Middle frontal gyrus (tissue), 1 donor: ENCODE measurements around the gene EFNA5.

Experiments
- DNase-seq: peaks from one replicate; pipeline ENCODE4 v3.0.0-alpha.2; 2015; ENCODE audit warnings: low spot score; ENCODE audit errors: extremely low spot score

The EFNA5 gene

GRCh38 chr5:107548477-107548876 is 122.3 kb downstream of the EFNA5 start:
- DNase-seq, result no peak

DNA sequence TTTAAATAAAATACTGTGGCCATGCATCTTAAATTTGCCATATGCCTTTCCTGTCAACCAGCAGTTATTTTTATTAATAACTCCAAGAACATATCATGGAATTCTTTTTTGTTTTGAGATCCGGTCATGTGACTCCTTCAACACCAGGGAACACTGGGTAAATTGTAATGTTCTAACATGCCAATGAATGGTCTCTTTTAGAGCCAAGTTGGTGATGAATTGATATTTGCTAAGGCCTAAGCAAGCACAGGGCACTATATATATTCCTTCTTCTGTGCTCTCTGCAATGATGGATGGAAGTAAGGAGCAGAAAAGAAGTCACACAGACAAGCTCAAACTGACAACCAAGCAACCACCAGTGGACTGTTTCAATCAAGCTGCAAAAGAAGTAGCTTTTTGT is 124.0 kb downstream of the EFNA5 start:
- no peak for DNase-seq

DNA sequence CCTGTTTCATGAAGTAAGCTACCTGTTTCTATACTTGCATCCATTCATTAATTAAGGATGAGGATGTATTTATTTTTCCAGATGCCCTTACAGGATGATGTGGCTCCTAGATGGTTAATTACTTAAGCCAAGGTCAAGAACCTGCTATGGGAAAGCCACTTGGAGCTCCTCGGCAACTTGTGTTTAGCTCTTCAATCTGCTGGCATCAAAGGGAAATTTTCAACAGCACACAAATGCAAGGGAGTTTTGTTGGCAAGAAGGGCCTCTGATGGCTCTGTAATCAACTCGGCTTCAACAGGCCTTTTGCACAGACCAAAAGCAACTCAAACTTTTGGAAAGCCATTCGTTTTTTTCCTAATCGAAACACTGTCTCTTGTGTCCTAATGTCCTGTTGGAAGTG is 125.3 kb downstream of the EFNA5 start:
- DNase-seq, result no peak

DNA sequence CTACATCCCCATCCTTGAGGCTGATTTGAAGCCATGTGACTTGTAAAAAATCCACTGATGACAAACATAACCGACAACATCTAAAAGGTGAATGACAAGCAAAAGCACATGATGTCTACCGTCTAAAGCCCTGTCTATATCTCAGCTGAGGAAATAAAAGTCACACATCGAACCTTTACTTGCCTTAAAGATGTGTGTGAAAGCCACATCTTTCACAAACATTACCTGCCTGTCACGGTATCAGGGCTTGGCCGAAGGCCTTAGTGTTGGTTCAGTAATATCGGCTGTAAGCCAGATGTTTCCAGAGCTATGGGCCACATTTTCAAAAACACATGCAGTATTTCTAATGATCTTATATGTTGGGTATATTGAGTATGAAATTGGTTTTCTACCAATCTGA is 125.8 kb downstream of the EFNA5 start:
- DNase-seq, result no peak

DNA sequence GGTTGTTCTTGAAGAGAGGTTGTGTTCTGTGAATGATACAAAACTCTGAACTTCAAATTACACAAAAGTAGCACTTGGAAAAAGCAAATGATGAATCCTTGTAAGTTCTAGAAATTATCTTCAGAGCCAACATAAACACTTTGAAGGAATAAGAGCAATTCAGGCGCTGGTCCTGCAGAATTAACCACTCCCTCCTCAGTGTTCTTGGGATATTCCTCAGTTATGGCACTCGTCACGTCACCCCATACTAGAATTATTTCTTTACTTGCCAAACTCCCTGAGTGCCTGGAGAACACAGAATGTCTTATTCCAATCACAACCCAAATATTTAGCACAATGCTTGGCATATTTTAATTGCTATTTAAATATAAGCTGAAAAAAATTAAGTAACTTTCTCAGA is 126.3 kb downstream of the EFNA5 start:
- DNase-seq, result no peak

DNA sequence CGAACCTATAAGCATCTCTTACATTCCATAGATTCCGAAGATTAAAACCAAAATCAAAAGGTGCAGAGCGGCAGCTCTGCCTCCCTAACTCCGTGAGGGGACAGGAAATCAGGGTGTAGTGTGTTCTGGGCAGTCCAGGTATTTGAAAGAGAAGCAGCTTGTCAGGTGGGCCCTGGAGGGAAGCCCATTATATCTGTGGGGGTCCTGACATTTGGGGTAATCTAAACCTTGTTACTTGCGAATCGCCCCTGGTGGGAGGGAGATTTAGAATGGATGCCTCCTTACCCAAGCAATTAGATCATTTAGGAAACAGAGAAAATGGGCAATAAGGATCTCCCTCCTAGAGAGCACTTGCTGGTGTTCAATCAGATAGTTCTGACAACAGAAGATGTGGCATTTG is 126.9 kb downstream of the EFNA5 start:
- no peak for DNase-seq

- DNase-seq, result no peak
These were observed 127.9 kb downstream of the EFNA5 start for GRCh38 chr5:107542831-107543231.

DNA sequence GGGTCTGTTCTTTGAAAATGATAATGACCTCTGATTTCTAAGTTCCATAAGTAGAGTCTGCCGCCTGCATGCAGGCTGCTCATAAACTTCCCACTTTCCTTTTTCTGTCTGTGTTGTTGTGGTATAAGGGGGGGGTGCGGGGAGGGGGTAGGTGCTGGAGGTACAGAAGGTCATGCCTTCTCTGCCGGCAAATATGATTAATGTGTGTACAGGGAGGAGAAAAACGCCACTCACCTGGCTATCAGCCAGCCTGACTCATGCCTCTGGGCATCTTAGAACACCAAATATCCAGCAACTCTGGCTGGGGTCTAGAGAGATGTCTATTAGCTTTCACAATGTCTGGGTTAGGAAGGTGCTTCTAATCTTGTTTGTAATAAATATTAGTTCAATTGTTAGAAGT is 128.3 kb downstream of the EFNA5 start:
- DNase-seq, result no peak

- DNase-seq, result no peak
These were observed 129.3 kb downstream of the EFNA5 start for GRCh38 chr5:107541400-107541799.

DNA sequence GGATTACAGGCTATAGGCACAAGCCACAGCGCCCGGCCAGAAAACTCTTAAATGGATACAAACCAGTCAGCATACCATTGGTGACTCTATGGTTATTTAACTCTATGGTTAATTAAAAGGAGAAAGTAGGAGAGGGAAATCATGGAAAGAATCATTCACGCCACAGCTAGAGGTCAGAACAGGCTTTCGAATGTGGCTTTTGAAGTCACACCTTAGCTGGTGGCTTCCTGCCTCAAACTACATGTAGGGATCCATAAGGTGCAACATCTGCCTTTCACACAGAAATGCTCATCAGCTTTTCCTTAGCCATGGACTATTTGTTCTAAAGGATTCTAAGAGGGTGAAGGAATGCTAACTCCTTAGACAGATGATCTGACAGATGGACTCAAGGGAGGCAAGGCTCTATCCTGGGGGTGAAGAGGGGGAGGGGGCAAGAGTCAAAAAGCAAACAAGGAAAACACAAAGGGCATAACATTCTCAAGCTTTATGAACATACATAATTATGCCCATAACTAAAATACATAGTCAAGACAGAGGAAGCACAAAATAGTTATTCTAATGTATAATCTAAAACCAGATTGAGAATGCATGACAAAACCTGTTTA is 130.9 kb downstream of the EFNA5 start:
- no peak for DNase-seq

DNA sequence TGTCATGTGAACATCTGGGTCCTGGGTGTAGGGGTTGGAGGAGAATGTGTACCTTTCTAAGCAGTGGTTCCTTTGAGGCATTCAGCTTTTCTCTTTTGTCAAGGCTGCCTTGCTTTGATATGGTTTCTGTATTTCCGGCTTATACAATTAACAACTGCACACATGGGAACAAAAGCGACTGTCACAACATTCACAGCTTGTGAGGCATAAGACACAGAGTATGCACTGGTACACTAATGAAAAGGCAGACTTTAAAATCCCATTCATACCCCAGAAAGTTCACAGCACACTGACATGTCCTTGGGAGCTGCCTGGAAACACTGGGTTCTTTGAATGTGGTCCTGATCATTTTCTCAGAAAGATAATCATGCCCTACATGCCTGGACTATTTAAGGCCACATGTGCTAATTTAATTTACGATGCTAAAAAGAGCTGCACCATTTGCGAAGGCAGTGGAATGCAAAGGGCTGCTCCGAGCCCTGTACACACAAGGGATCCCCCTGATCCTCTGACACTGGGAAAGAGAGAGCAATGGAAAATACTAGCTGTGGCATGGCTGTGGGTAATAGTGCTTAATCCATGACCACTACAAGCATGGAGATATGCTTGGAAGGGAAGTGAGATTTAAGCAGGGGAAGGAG is 131.8 kb downstream of the EFNA5 start:
- no peak for DNase-seq

DNA sequence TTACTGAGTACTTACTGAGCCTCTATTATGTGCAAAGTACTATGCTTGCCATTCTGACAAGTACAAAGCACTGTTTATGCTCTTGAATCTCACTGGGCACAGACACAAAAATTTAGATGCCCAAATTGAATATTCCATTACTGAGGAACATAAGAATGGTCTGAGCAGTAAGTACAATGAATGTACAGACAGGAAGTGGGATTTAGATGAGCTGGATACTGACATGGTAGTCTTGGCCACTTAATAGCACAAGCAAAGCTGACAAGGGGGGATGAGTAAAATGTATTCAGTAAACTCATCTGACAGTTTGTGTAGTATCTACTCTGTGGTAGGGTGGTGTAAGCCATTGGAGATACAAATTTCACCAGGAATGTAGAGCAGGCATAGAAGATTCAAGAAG is 132.4 kb downstream of the EFNA5 start:
- DNase-seq, result no peak

DNA sequence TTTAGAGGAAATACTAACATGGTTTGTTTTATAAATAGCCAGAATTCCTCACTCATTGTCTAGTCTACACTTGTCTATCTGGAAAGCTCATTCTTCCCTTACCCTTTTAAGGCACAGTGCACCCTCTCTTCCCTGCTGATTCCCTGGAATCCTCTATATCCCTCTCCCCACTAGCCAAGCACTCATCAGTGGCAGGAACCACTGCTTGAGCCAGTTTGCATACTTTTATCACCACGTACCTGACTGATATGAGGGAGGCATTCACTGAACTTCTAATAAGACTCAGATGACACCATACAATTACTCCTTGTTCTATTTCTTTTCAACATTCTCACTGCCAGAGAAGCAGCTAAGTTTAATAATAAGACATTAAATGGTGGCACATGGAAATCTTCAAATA is 134.9 kb downstream of the EFNA5 start:
- DNase-seq, result no peak

GRCh38 chr5:107533910-107534876 is 136.5 kb downstream of the EFNA5 start:
- no peak for DNase-seq

DNA sequence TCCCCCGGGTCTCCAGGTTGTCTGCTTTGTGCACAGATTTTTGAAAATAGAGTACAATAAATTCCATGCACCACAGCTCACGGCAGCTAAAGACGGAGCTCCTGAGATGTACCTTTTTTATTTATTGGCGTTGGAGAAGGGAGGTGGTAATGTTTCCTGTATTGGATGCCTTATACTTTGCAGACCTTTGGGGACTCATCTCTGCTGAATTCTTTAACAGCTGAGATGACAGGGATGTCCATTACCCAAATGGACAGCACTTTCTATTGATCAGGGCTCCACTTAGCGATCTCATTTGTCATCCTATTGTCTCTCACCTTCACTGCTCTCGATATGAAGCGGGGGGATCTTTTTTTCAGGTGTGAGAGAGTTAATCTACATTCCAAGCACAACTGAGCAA is 137.8 kb downstream of the EFNA5 start:
- no peak for DNase-seq

DNA sequence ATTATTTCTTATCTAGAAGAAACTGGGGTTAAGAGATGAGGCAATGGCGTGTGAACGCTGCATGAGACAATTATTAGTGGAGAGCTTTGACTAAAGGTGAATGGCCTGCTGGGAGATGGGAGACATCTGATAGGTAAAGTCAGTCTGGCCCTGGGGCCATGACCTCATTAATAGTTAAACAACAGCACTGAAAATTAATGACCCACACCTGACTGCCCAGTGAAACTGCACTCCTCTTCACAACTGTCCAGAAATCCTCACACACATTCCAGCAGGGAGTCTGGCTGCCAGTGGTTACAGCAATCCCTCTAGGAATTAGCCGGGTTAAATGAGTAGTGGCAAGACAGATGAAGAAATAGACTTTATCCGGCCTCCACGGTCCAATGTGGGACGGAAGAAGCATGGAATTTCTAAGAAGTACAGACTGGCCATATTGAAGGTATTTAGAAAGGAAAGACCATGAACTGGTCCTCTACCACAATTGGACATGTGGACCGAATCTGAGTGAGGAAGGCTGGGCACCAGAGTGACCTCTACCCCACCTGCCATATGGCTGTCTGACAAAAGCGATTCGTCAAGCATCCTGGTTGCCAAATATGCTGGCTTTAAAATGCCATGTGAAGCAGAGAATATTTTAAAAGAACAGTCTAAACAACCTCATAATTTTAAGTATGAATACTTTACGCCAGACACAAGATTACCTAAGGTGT is 138.4 kb downstream of the EFNA5 start:
- DNase-seq, result no peak

GRCh38 chr5:107531308-107531707 is 139.4 kb downstream of the EFNA5 start:
- no peak for DNase-seq

DNA sequence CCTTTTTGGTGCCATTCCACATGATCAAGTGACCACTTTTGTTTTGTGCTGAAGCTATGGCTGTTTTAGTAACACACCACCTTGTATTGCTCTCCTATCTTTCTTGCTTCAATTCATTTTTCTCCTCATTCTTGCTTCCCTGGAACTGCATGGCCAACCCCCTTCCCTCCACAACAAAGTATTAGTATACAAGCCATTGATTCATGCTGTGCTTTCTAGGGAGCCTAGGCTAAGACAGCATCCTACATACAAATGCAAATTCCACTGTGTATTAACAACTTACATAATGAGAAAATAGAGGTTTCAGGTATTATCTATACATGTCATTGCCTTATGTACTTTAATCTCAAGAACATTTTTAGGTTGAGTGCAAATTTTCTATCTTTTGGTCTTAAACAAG is 141.1 kb downstream of the EFNA5 start:
- DNase-seq, result no peak

DNA sequence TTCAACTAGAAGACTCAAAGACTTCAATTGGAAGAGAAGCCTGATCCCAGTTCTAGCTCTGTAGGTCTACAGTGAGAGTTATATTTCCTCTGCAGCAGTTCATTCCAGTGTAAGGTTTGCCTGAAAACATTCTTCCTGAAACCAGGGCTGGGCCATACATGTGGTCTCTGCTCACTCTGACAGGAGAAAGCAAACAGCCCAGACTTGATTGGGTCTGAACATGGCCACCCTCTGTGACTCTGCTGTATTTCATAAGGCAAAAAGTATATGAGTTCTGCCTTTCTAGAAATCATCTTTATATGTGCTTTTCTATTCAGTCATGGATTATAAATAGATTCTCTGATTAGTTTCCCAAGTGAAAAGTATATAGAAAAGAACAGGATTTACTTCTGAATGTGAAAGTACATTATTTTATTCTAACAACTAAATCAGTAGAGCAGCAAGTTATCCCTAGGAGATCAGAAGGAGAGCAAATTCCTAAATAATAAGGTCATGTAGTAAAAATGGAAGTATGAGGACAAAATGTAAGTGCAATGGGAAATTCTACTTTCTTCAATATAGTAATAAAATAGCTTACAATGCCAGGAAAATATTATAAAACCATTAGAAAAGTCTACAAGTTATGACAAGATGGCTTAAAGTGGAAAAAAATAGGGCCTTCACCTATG is 144.3 kb downstream of the EFNA5 start:
- no peak for DNase-seq

GRCh38 chr5:107524111-107524510 is 146.6 kb downstream of the EFNA5 start:
- DNase-seq, result no peak

DNA sequence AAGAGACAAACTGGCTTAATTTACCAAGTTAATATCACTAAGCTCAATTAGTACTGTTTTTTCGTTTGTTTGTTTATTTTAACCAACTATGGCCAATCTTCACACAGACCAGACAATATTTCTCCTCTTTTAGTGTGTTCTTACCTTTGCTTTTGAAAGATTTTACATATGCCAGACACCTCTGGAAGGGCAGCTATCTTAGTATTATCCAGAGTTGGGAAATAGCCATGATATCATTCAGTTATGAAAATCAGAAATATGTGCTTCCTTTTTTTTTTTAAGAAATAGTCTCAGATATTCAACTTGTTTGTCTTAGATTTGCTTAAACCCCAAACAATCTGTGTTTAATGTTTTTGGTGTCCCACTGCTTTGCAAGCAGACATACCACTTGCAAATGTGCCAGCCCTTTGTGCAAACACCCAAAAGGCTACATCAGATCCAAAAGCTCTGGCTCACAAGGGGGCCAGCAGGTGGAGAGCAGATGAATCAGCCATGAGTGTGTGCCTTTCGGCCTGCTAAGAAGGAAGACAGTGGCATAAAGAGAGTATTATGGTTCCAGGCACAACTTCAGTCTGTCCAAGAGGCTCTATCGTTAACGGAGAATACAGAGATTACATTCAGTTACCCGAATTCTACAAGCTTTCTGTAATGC is 147.6 kb downstream of the EFNA5 start:
- DNase-seq, result no peak
